Osteocyte (in vitro differentiated cells): ENCODE measurements around the gene TSPAN32. TPM values are rescaled to one million over a fixed set of nuclear protein-coding genes. Genes with fewer than 3 reads are reported as not detected.

Source experiments
- DNase-seq: peaks from one replicate; pipeline ENCODE4 v3.0.0; 2021; ENCODE audit warnings: mixed read lengths; ENCODE audit not compliant: unreplicated experiment; ENCODE audit errors: extremely low spot score
- H3K27ac Mint-ChIP-seq: one replicate; pipeline ENCODE4 v1.8.0; 2021; ENCODE audit warnings: mild to moderate bottlenecking, mixed read lengths; ENCODE audit not compliant: unreplicated experiment
- H3K27me3 Mint-ChIP-seq: one replicate; pipeline ENCODE4 v1.8.0; 2021; ENCODE audit warnings: mixed read lengths; ENCODE audit not compliant: unreplicated experiment
- H3K36me3 Mint-ChIP-seq: one replicate; pipeline ENCODE4 v1.8.0; 2021; ENCODE audit warnings: mixed read lengths; ENCODE audit not compliant: unreplicated experiment
- H3K4me1 Mint-ChIP-seq: one replicate; pipeline ENCODE4 v1.8.0; 2021; ENCODE audit warnings: mixed read lengths; ENCODE audit not compliant: unreplicated experiment
- H3K4me3 Mint-ChIP-seq: one replicate; pipeline ENCODE4 v1.8.0; 2021; ENCODE audit warnings: mild to moderate bottlenecking, moderate library complexity, mixed read lengths; ENCODE audit not compliant: unreplicated experiment
- H3K9me3 Mint-ChIP-seq: one replicate; pipeline ENCODE4 v1.8.0; 2021; ENCODE audit warnings: mixed read lengths; ENCODE audit not compliant: unreplicated experiment
- CTCF ChIP-seq: fragments of 200-600 bp; sonication (generic); IDR thresholded peaks from 2 replicates; pipeline ENCODE4 v1.5.0; 2021; ENCODE audit warnings: antibody characterized with exemption, mild to moderate bottlenecking, moderate library complexity
- total RNA-seq: library from RNA; stranded (reverse); gene quantifications from 2 replicates; pipeline ENCODE4 v1.2.1, GENCODE V29; 2021

TSPAN32 gene
- total RNA-seq, 1 donor from 2014 or later = 1.2 TPM

DNA sequence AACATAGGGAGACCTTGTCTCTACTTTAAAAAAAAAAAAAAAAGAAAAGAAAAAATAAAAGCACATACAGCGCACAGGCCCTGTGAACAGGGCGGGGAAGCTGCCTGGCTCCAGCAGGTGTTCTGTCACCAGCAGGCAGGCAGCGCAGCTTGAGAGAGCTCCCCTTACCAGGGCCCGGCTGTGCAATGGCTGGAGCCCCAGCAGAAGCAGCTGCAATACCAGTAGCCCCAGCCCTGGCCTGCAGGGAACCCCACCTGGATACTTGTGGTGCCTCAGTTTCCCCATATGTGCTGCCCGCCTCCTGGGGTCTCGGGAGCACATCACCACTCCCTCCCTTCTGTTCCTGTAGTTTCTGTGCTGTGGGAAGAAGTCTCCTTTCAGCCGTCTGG is 12.3 kb downstream of the TSPAN32 start:
- H3K9me3 Mint-ChIP-seq = peaks cover 5% of the 10 kb centered on the region
- H3K27me3 Mint-ChIP-seq = no peaks in the 10 kb centered on the region
- H3K4me1 Mint-ChIP-seq = peaks cover 27% of the 10 kb centered on the region
- H3K4me3 Mint-ChIP-seq = no peak overlapping the region
- H3K27ac Mint-ChIP-seq = no peak overlapping the region
- H3K36me3 Mint-ChIP-seq = peaks cover 5% of the 10 kb centered on the region
- DNase-seq = no peak
- TF ChIP-seq CTCF = no peak

GRCh38 chr11:2314525-2315394 is 12.9 kb downstream of the TSPAN32 start:
- peaks cover 5% of the 10 kb centered on the region for H3K9me3 Mint-ChIP-seq
- H3K36me3 Mint-ChIP-seq = peaks cover 5% of the 10 kb centered on the region
- TF ChIP-seq CTCF = no peak
- H3K4me1 Mint-ChIP-seq = peaks cover 27% of the 10 kb centered on the region
- no peaks in the 10 kb centered on the region for H3K27me3 Mint-ChIP-seq
- no peak overlapping the region for H3K4me3 Mint-ChIP-seq
- H3K27ac Mint-ChIP-seq = peak overlapping the region; percentile 91
- peak; percentile 94 for DNase-seq

DNA sequence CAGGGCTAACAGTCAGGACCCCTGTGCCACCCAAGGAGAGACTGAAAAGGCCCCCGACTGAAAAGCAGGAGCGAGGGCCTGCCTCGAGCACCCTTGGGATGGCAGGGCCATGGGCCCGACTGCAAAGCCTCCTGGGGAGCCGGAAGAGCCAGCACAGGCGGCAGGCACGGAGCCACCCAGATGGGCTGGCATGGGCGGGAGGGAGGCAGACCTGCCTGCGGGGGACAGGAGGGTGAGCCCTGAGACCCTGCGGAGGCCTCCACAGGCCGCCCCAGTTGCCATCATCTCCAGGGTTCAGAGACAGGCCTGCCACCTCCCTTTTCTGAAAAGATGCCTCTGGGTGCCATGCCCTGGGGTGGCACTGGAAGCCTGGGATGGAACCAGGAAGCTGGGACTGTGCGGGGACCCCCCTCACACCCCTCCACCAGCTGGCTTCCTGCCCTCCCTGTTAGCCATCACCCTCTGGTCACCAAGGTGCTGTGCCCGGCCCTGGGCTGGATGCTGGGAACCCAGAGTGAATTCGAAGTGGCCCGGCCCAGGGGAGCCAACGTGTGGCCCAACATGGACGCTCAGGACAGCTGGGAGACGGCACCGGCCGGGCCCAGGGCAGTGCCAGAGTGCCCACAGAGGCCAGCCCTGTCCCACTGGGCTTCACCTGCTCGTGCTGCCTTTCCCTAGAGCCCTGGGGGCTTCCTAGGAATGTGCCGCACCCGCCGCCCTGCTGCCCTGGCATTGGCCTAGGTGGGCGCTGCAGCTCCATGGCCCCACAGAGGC is 13.8 kb downstream of the TSPAN32 start:
- Mint-ChIP-seq H3K36me3 (peaks cover 5% of the 10 kb centered on the region), H3K4me3 (no peak overlapping the region), H3K27me3 (no peaks in the 10 kb centered on the region), H3K27ac (peak overlapping the region; percentile 70), H3K4me1 (peaks cover 27% of the 10 kb centered on the region), H3K9me3 (peaks cover 5% of the 10 kb centered on the region)
- DNase-seq = no peak
- TF ChIP-seq CTCF = no peak

DNA sequence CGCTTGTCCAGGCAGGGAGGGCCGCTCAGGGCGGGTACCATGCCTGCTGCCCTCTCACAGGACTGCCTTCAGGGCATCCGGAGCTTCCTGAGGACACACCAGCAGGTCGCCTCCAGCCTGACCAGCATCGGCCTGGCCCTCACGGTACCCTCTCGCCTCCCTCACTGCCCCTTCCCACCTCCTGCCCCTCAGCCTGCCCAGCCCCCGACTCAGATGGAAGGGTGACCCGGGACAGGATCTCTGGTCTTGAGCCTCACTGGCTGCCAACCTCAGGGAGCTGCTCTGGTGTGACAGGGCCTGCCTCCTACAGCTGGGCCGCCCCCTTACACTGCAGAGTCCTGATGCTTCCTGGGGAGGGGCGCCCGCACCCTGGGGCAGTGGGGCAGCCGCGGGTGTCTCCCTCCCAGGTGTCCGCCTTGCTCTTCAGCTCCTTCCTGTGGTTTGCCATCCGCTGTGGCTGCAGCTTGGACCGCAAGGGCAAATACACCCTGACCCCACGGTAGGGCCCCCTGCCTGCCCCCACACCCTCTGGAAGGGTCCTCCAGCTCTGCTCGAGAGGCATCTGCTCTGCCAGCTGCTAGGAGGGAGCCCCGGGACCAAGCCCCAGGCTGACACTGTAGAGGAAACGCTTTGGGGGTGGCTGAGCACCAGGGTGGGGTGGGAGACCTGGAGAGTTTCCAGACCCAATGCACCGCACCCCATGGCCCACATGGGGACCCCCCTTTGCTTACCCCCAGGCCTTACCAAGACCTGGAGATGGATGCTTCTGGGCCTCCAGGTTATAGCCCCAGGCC is 14.6 kb downstream of the TSPAN32 start:
- TF ChIP-seq CTCF = no peak
- Mint-ChIP-seq H3K4me1 (peaks cover 27% of the 10 kb centered on the region), H3K36me3 (peaks cover 5% of the 10 kb centered on the region), H3K9me3 (peaks cover 5% of the 10 kb centered on the region), H3K4me3 (no peak overlapping the region), H3K27ac (no peak overlapping the region), H3K27me3 (peaks cover 1% of the 10 kb centered on the region)
- no peak for DNase-seq
